Hair follicle dermal papilla cell (primary cell): ENCODE results near the gene PSAP. TPM values are rescaled to one million over a fixed set of nuclear protein-coding genes. Genes with fewer than 3 reads are reported as not detected.

Experiments used
- small RNA-seq: library from RNA; depleted of rRNA; stranded (forward); fragments of <200 nt; gene quantifications from one replicate; pipeline ENCODE3, GENCODE V24; 2012
- total RNA-seq: library from RNA; depleted of rRNA; stranded (reverse); fragments of >200 nt; gene quantifications from 2 replicates; pipeline ENCODE4 v1.2.3, GENCODE V29; 2012

The PSAP gene
- 758 and 826 TPM in 2 replicates for total RNA-seq

DNA sequence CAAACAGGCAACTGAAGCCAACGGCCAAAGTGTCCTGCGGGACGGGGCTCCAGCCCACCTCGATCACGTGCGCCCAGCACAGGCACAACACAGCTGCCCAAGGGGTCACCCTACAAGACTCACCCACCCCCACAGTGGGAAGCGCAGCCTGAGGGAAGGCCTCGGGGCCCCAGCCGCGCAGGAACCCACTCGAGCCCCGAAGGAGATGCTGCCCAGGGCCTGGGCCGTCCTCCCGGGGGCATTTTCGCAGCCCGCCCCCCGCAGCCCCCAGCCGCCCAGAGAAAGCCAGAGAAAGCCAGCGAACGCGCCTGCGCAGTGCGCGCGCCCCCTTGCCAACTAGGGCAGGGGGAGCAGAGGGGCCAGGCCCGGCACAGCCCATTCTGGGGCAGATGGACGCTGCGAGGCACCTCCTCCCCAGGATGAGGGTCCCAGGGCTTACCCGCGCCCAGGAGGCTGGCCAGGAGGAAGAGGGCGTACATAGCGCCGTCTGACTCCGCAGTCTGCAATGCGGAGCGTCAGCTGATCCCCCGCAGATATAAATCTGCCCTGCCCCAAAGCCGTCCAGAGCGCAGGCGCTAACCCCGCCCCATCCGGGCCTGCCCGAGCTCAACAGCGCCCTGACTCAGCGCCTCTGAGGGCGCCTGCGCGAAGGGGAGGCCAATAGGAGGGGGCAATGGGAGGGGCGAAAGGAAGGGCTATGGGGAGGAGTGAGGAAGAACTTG lies at the start of gene PSAP:
PSAP (minus strand) TSS at position 509 of the 722 bp plus-strand sequence; CDS start at position 479, 30 bp downstream.

DNA sequence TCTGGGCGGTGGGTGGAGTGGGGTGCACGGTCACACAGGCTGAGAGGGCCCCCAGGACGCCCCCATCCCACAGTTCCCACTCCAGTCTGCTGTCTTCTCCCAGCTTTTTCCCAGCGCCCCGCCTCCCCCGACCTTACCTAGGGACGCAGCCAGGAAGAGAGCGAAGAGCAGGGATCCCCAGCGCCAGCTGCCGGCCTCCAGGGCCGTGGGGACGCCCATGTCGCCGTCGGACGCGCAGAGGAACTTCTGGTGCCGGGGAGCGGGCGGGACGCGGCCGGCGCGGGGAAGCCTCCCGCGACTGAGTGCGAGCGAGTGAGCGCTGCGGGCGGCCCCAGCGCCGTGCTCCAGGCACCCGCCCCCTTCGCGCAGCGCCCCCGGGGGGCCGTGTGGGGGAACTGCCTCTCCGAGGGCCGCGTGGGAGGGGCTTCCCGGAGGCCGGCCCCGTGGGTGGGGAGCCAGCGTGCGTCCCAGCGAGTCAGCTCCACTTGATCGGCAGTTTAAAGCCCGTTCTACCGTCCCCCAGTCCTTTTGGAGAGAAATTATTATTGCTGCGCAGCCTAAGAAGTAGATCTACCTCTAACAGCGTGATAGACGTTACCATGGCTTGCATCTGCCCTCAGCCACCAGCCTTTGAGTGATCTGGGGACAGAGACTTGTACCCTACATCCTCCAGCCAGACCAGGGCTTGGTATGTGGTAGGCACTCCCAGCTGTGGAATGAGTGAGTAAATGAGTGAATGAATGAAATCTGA lies 77.7 kb downstream of the PSAP start, which contains the start of gene VSIR:
VSIR (minus strand) TSS at position 300 of the 751 bp plus-strand sequence; CDS start at position 219, 81 bp downstream.

Small RNA genes lying within 50 kb of the gene (small RNA-seq; reads per million reads assigned to genes)
- gene MIR7152, result not detected
- gene RNU7-38P, result 0.44 reads per million

Other genes with a start within 250 kb of the PSAP start
- gene C10orf105, start 131.5 kb downstream of the PSAP start, total RNA-seq, result 1.1 and 1.2 TPM in 2 replicates
- gene VSIR, start 77.7 kb downstream of the PSAP start, total RNA-seq, result 52.4 and 52.9 TPM in 2 replicates
- gene CHST3, start 113.1 kb upstream of the PSAP start, total RNA-seq, result 52.9 and 55.5 TPM in 2 replicates
- 0.16 and 0.24 TPM in 2 replicates for gene SPOCK2, start 237.3 kb upstream of the PSAP start, total RNA-seq